CD4-positive, CD25-positive, alpha-beta regulatory T cell (primary cell): ENCODE results near the gene TK2. TPM values are rescaled to one million over a fixed set of nuclear protein-coding genes. Genes with fewer than 3 reads are reported as not detected.

ENCODE experiments used
- ATAC-seq, 2 donors: fragments of 150-1000 bp; cut with Tn5 transposase; one replicate each; pipeline ENCODE4 v1.10.0; 2021; ENCODE audit warnings: low read depth in 2 of 2, moderate number of reproducible peaks in 2 of 2, moderate library complexity in 1 of 2
- DNase-seq, 3 donors: peaks; one replicate each; pipeline versions ENCODE4 v3.0.0 to v3.0.0-alpha.2; 2012 to 2022; ENCODE audit warnings: mixed read lengths in 1 of 3
- H3K27ac ChIP-seq: one replicate; pipeline ENCODE4 v1.7.0; 2013; ENCODE audit warnings: mild to moderate bottlenecking, low read length; ENCODE audit not compliant: insufficient read depth, poor library complexity, severe bottlenecking
- H3K27me3 ChIP-seq: one replicate; pipeline ENCODE4 v1.7.0; 2013; ENCODE audit warnings: low read length; ENCODE audit not compliant: control insufficient read depth, insufficient read depth
- H3K36me3 ChIP-seq: one replicate; pipeline ENCODE4 v1.7.0; 2013; ENCODE audit warnings: mild to moderate bottlenecking, low read length, moderate library complexity; ENCODE audit not compliant: control insufficient read depth, insufficient read depth
- H3K4me1 ChIP-seq: 2 replicates; pipeline ENCODE4 v1.7.0; 2013; ENCODE audit warnings: mild to moderate bottlenecking, low read length; ENCODE audit not compliant: insufficient read depth, control insufficient read depth, poor library complexity, severe bottlenecking
- H3K4me3 ChIP-seq: one replicate; pipeline ENCODE4 v1.7.0; 2013; ENCODE audit warnings: low read depth, mild to moderate bottlenecking, low read length, moderate library complexity
- H3K9me3 ChIP-seq, 2 experiments: 1 replicate in 1 of 2; 2 replicates in 1 of 2; pipeline ENCODE4 v1.7.0; 2013; ENCODE audit warnings: low read length in 2 of 2, mild to moderate bottlenecking in 1 of 2, moderate library complexity in 1 of 2; ENCODE audit not compliant: control insufficient read depth in 2 of 2
- H3K27ac Mint-ChIP-seq, 3 donors: one replicate each; pipeline ENCODE4 v1.8.0; 2020 to 2022; ENCODE audit warnings: mild to moderate bottlenecking in 3 of 3, mixed read lengths in 3 of 3, moderate library complexity in 2 of 3
- H3K27me3 Mint-ChIP-seq: one replicate; pipeline ENCODE4 v1.8.0; 2022; ENCODE audit warnings: mild to moderate bottlenecking, mixed read lengths
- H3K36me3 Mint-ChIP-seq: one replicate; pipeline ENCODE4 v1.8.0; 2020; ENCODE audit warnings: mixed read lengths
- H3K4me1 Mint-ChIP-seq, 4 donors: one replicate each; pipeline ENCODE4 v1.8.0; 2020 to 2022; ENCODE audit warnings: mixed read lengths in 4 of 4, mild to moderate bottlenecking in 1 of 4
- H3K4me3 Mint-ChIP-seq, 4 donors: one replicate each; pipeline ENCODE4 v1.8.0; 2020 to 2022; ENCODE audit warnings: mild to moderate bottlenecking in 4 of 4, mixed read lengths in 4 of 4, moderate library complexity in 3 of 4
- H3K9me3 Mint-ChIP-seq, 7 donors: one replicate each; pipeline ENCODE4 v1.8.0; 2020 to 2022; ENCODE audit warnings: mixed read lengths in 7 of 7, mild to moderate bottlenecking in 3 of 7, moderate library complexity in 2 of 7
- polyA plus RNA-seq, 4 donors: library from polyadenylated mRNA; unstranded; fragments of 300-500 nt; fragmentation: Illumina TruSeq; gene quantifications; one replicate each; pipeline ENCODE4 v1.2.3, GENCODE V29; 2021
- total RNA-seq: library from RNA; stranded (reverse); gene quantifications from one replicate; pipeline ENCODE4 v1.2.3, GENCODE V29; 2022

TK2 gene
- total and polyA plus RNA-seq, 5 donors from 2014 or later: 5.1 to 8.8 (median 8.2) TPM

DNA sequence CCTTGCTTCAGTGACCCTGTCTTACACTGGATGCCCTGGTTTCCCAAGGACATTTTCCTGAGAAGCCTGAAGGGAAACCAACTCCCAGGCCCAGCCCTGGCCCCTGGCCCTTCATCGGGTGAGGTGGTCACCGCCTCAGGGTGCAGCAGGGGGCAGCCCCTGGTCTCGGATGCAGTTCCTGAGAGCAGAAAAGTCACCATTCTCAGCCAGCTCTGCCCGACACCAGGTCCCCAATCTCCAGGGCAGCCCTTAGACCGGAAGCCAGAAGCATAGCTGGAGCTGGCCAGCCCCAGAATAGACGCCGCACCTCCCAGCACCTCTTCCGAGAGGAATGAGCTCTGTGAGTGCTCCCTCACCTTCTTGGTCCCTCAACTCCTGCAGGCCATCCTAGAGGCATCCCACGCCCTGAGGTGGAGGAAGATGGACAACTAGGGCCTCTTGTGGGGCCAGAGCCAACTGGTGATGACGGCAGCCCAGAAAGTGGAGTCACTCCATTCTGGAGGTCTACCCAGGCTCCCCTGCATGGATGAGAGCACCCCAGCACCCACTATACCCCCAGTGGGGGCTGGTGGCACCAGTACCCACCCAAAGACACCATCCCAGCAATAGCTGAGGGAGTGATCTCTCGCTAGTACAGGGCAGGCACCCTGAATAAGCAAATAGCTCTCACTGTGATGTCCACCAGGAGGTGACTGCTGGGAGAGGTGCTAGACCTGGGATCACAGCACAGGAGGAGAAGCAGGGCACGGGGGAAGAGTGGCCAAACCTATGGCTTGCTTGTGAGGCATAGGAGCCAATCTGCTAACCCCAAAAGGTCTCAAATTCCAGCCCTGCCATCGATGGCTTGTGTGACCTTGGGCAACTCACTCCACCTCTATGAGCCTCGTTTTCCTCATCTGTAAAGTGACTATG is 56.2 kb downstream of the TK2 start:
- Mint-ChIP-seq H3K4me3 (no peak overlapping the region), H3K27me3 (no peaks in the 10 kb centered on the region), H3K27ac (no peak overlapping the region), H3K4me1 (peaks cover 0 to 3% (median under 1%) of the 10 kb centered on the region in 4 donors), H3K36me3 (no peaks in the 10 kb centered on the region), H3K9me3 (no peaks in the 10 kb centered on the region)
- DNase-seq: no peak
- Histone ChIP-seq H3K36me3 (no peaks in the 10 kb centered on the region), H3K27me3 (no peaks in the 10 kb centered on the region), H3K4me3 (no peak overlapping the region), H3K27ac (no peak overlapping the region), H3K4me1 (no peaks in the 10 kb centered on the region), H3K9me3 (no peaks in the 10 kb centered on the region)
- no peak for ATAC-seq

DNA sequence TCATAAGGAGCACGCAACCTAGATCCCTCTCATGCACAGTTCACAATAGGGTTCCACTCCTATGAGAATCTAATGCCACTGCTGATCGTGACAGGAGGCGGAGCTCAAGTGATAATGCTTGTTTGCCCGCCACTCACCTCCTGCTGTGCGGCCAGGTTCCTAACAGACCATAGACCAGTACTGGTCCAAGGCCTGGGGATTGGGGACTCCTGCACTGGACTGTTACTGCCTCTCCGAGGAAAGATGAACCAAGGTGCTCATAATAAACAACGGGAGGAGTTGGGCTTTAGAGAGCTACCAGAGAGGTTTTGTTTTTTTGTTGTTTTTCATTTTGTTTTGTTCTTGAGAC is 58.2 kb downstream of the TK2 start:
- H3K27me3 ChIP-seq: no peaks in the 10 kb centered on the region
- no peak overlapping the region for H3K27ac ChIP-seq
- H3K4me1 ChIP-seq: no peaks in the 10 kb centered on the region
- no peaks in the 10 kb centered on the region for H3K36me3 ChIP-seq
- H3K9me3 ChIP-seq: no peaks in the 10 kb centered on the region
- peaks cover 0 to 3% (median under 1%) of the 10 kb centered on the region in 4 donors for H3K4me1 Mint-ChIP-seq
- no peaks in the 10 kb centered on the region for H3K27me3 Mint-ChIP-seq
- DNase-seq (no peak), ATAC-seq (no peak)
- H3K27ac Mint-ChIP-seq: peak overlapping the region in 1 of 3 donors; percentile 54
- H3K9me3 Mint-ChIP-seq: no peaks in the 10 kb centered on the region
- no peak overlapping the region for H3K4me3 Mint-ChIP-seq
- H3K4me3 ChIP-seq: no peak overlapping the region
- H3K36me3 Mint-ChIP-seq: no peaks in the 10 kb centered on the region

DNA sequence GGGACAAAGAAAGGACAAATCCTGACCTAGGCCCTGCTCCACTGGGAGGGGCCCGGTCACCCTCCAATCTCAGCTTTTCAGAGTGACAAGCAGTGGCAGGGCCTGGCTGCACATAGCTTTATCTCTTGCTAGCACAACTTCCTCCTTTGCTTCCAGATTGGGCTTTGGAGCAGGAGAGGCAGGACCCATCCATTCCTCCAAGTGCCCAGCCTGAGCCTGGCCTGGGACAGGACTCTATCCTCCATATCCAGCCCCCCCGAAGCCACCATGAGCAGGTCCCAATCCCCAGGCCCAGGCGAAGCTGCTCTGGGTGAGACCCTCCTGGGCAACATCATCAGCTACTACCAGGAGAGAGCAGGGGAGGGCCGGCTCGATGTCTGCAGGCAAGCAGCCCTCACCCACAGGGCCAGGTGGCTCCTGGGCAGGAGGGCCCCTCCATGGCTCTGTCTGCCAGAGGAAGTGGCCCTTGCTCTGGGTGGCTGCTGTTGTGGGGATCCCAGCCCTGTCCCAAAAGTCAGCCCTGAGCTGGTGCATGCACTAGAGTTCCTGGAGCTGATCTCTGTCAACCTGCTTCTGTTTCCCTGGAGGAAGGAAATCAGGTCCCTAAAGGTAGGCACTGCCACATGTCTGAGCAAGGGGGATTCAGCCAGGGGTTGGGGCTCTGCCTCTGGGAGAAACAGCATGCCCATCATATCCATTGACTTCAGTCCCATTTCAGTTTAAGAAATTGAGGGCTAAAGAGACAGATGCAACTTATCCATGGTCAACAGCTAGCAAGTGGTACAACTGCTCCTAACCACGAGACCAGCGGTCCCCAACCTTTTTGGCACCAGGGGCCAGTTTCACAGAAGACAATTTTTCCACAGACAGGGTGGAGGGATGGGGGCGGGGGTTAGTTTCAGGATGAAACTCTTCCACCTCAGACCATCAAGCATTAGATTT is 58.9 kb downstream of the TK2 start:
- Histone ChIP-seq H3K27me3 (no peaks in the 10 kb centered on the region), H3K4me3 (no peak overlapping the region), H3K27ac (no peak overlapping the region), H3K36me3 (no peaks in the 10 kb centered on the region), H3K4me1 (no peaks in the 10 kb centered on the region), H3K9me3 (no peaks in the 10 kb centered on the region)
- H3K4me1 Mint-ChIP-seq: peaks cover 0 to 3% (median under 1%) of the 10 kb centered on the region in 4 donors
- peak overlapping the region; percentile 7 to 54 (median 36) for H3K27ac Mint-ChIP-seq
- no peak for ATAC-seq
- H3K4me3 Mint-ChIP-seq: no peak overlapping the region
- H3K27me3 Mint-ChIP-seq: no peaks in the 10 kb centered on the region
- DNase-seq: no peak
- no peaks in the 10 kb centered on the region for H3K9me3 Mint-ChIP-seq
- no peaks in the 10 kb centered on the region for H3K36me3 Mint-ChIP-seq

DNA sequence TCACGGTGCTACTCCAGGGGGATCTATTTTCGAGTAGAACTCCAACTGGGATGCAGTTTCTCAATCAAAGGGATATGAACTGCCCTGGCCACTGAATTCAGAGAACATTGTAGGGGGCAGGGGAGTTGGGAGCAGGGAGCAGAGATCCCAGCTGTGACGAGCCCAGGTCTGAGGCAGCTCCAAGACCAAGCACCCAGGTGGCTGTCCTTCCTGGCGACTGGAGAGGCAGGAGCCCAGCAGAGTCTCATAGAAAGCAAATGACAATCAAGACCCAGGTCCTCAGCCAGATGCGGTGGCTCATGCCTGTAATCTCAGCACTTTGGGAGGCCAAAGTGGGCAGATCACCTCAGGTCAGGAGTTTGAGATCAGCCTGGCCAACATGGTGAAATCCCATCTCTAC is 60.1 kb downstream of the TK2 start:
- Histone ChIP-seq H3K27ac (no peak overlapping the region), H3K27me3 (no peaks in the 10 kb centered on the region), H3K36me3 (no peaks in the 10 kb centered on the region), H3K9me3 (no peaks in the 10 kb centered on the region), H3K4me3 (no peak overlapping the region), H3K4me1 (no peaks in the 10 kb centered on the region)
- Mint-ChIP-seq H3K4me1 (peaks cover 0 to 3% (median under 1%) of the 10 kb centered on the region in 4 donors), H3K36me3 (no peaks in the 10 kb centered on the region), H3K27me3 (no peaks in the 10 kb centered on the region), H3K27ac (peak overlapping the region in 2 of 3 donors; percentile 3 to 6), H3K4me3 (no peak overlapping the region), H3K9me3 (no peaks in the 10 kb centered on the region)
- DNase-seq (no peak), ATAC-seq (no peak)

DNA sequence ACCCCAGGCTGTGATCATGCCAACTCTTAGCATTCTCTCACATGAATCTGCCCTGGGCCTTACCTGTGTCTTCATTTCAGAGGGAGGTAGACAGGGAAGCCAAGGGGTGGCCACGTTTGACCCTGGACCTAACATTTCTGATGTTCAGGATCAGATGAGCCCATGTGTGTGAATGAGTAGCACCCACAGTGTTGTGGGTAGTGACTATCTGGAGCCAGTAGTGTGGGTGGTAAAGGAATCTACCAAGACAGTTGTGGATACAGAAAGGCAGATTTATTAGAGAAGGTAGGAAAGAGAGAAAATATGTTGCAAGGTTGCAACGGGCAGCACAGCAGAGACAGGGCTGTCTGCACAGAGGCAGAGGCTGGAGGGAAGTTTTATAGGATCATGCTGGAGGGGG is 60.5 kb downstream of the TK2 start:
- Histone ChIP-seq H3K4me1 (no peaks in the 10 kb centered on the region), H3K9me3 (no peaks in the 10 kb centered on the region), H3K36me3 (no peaks in the 10 kb centered on the region), H3K27me3 (no peaks in the 10 kb centered on the region), H3K27ac (no peak overlapping the region), H3K4me3 (no peak overlapping the region)
- Mint-ChIP-seq H3K27me3 (no peaks in the 10 kb centered on the region), H3K9me3 (no peaks in the 10 kb centered on the region), H3K4me1 (peaks cover 0 to 3% (median under 1%) of the 10 kb centered on the region in 4 donors), H3K4me3 (no peak overlapping the region), H3K36me3 (no peaks in the 10 kb centered on the region), H3K27ac (peak overlapping the region in 2 of 3 donors; percentile 3 to 6)
- no peak for ATAC-seq
- DNase-seq: no peak

DNA sequence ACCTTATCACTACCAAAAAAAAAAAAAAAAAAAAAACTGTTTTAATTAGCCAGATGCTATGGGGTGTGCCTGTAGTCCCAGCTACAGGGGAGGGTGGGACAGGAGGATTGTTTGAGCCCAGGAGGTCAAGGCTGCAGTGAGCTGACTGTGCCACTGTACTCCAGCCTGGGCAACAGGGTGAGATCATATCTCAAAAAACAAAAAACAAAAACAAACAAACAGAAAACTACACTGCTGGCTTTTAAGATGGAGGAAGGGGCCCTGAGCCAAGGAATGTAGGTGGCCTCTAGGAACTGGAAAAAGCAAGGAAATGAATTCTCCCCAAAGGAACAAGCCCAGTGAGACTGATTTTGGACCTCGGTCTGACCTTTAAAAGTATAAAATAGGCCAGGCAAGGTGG is 61.4 kb downstream of the TK2 start:
- no peak overlapping the region for H3K27ac ChIP-seq
- no peak overlapping the region for H3K4me3 ChIP-seq
- H3K4me1 ChIP-seq: peaks cover 6% of the 10 kb centered on the region
- Mint-ChIP-seq H3K27ac (no peak overlapping the region), H3K4me1 (peaks cover 0 to 9% (median 6%) of the 10 kb centered on the region in 4 donors), H3K27me3 (no peaks in the 10 kb centered on the region), H3K36me3 (no peaks in the 10 kb centered on the region), H3K4me3 (no peak overlapping the region), H3K9me3 (no peaks in the 10 kb centered on the region)
- no peaks in the 10 kb centered on the region for H3K36me3 ChIP-seq
- no peaks in the 10 kb centered on the region for H3K9me3 ChIP-seq
- no peaks in the 10 kb centered on the region for H3K27me3 ChIP-seq
- ATAC-seq: no peak
- DNase-seq: no peak

DNA sequence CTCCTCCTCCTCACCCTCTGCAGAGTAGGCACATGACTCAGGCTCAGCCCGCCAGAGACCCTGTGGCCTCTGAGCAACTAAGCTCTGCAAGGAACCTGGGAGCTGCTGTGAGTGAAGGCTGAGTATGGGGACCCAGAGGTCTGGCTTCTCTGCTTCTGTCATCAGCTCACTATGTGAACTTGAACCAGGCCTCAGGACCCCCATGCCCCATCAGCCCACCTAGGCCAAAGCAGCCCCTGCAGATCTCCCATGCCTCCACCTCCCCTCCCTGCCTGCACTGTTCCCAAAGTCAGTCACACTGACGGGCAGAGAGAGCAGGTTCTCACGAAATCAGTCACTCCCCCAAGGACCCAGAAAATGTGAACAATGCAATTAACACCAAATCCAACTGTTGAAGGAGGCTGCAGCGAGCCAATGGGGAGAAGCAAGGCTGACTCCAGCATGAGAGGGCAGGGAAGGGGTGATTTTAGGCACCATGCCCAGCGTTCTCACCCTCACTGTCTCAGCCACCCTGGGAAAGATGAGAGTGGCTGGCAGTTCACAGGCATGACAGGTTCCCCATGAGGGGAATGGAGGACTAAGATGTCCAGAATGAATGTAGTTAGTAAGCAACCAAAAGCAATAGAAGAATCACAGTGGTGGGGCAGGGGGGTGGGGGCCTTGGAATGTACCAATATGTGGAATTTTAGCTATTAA is 62.2 kb downstream of the TK2 start:
- Mint-ChIP-seq H3K36me3 (no peaks in the 10 kb centered on the region), H3K4me3 (no peak overlapping the region), H3K27me3 (no peaks in the 10 kb centered on the region), H3K4me1 (peaks cover 0 to 14% (median 8%) of the 10 kb centered on the region in 4 donors), H3K27ac (peak overlapping the region in 1 of 3 donors; percentile 77), H3K9me3 (no peaks in the 10 kb centered on the region)
- Histone ChIP-seq H3K27me3 (no peaks in the 10 kb centered on the region), H3K4me3 (no peak overlapping the region), H3K36me3 (no peaks in the 10 kb centered on the region), H3K27ac (no peak overlapping the region), H3K9me3 (no peaks in the 10 kb centered on the region), H3K4me1 (peaks cover 7% of the 10 kb centered on the region)
- ATAC-seq (no peak), DNase-seq (no peak)
